ENCODE measurements around the gene WRNIP1. TPM values are rescaled to one million over a fixed set of nuclear protein-coding genes. Genes with fewer than 3 reads are reported as not detected.

The WRNIP1 gene
- total RNA-seq, 1 donor from 2014 or later, result 31.5 TPM

DNA sequence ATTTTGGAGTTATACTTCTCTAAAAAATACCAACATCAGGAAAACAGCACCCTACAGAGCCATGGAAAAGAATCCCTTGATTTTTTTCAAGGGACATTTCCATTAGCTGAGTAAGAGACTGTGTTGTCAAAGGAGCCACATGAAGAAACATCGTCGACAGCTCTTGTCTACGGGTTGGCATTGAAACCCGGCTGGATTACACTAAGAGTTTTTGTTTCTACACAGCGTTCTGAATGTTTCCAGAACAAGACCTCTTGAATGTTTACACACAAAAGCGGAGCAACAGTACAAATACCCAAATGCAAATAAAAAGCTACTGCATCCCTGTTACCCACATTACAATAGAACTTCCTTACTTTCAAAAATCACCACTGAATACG is 12.1 kb upstream of the WRNIP1 start:
- no peak overlapping the region for H3K4me3 Mint-ChIP-seq (ENCODE audit: unreplicated experiment)
- TF ChIP-seq EZH2 (IDR thresholded peaks at IDR 0.05; ENCODE audit: insufficient read depth, low read length) (no peak), CTCF (IDR thresholded peaks at IDR 0.05; ENCODE audit: insufficient read depth, low read depth, low read length) (no peak)
- Histone ChIP-seq H4K20me1 (ENCODE audit: insufficient read depth, low read length) (no peaks in the 10 kb centered on the region), H3K4me1 (ENCODE audit: insufficient read depth, low read length) (no peaks in the 10 kb centered on the region), H3K27me3 (ENCODE audit: insufficient read depth, low read length) (peaks cover 6% of the 10 kb centered on the region), H3K4me2 (ENCODE audit: low read length) (no peak overlapping the region), H3K9me3 (ENCODE audit: insufficient read depth, low read depth, low read length) (no peaks in the 10 kb centered on the region), H3K9ac (ENCODE audit: low read length) (no peak overlapping the region), H3K36me3 (ENCODE audit: insufficient read depth, low read length) (no peaks in the 10 kb centered on the region), H3K27ac (ENCODE audit: low read depth, low read length) (no peak overlapping the region), H3K79me2 (ENCODE audit: insufficient read depth, low read length) (no peaks in the 10 kb centered on the region), H3K4me3 (ENCODE audit: insufficient read depth, low read depth, low read length) (no peak overlapping the region), H2AFZ (ENCODE audit: low read depth, low read length) (no peak overlapping the region)
- H3K36me3 Mint-ChIP-seq (ENCODE audit: low read depth, unreplicated experiment), result no peaks in the 10 kb centered on the region
- no peaks in the 10 kb centered on the region for H3K9me3 Mint-ChIP-seq (ENCODE audit: unreplicated experiment)
- FAIRE-seq (no peak), DNase-seq (ENCODE audit: low read depth) (no peak)
- peaks cover 2% of the 10 kb centered on the region for H3K27me3 Mint-ChIP-seq (ENCODE audit: low read depth, unreplicated experiment)
- H3K27ac Mint-ChIP-seq (ENCODE audit: unreplicated experiment), result no peak overlapping the region
- H3K4me1 Mint-ChIP-seq (ENCODE audit: low read depth, unreplicated experiment), result no peaks in the 10 kb centered on the region

DNA sequence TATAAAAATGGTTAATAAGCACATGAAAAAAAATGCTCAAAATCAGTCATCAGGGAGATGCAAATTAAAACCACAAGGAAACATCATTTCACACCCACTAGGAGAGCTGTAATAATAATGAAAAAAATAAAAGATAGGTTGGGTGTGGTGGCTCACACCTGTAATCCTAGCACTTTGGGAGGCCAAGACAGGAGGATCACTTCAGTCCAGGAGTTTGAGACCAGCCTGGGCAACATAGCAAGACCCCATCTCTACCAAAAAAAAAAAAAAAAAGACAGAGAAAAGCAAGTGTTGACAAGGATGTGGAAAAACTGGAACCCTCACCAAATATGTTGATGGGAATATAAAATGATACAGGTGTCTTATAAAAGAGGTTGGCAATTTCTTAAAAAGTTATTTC is 11.4 kb upstream of the WRNIP1 start:
- Histone ChIP-seq H3K9ac (ENCODE audit: low read length) (no peak overlapping the region), H3K4me2 (ENCODE audit: low read length) (no peak overlapping the region), H3K27me3 (ENCODE audit: insufficient read depth, low read length) (peaks cover 6% of the 10 kb centered on the region), H3K36me3 (ENCODE audit: insufficient read depth, low read length) (no peaks in the 10 kb centered on the region), H3K79me2 (ENCODE audit: insufficient read depth, low read length) (no peaks in the 10 kb centered on the region), H3K9me3 (ENCODE audit: insufficient read depth, low read depth, low read length) (no peaks in the 10 kb centered on the region), H3K27ac (ENCODE audit: low read depth, low read length) (no peak overlapping the region), H3K4me3 (ENCODE audit: insufficient read depth, low read depth, low read length) (no peak overlapping the region), H2AFZ (ENCODE audit: low read depth, low read length) (no peak overlapping the region), H4K20me1 (ENCODE audit: insufficient read depth, low read length) (no peaks in the 10 kb centered on the region), H3K4me1 (ENCODE audit: insufficient read depth, low read length) (no peaks in the 10 kb centered on the region)
- H3K36me3 Mint-ChIP-seq (ENCODE audit: low read depth, unreplicated experiment), result no peaks in the 10 kb centered on the region
- H3K27ac Mint-ChIP-seq (ENCODE audit: unreplicated experiment), result no peak overlapping the region
- no peak for DNase-seq (ENCODE audit: low read depth)
- TF ChIP-seq EZH2 (IDR thresholded peaks at IDR 0.05; ENCODE audit: insufficient read depth, low read length) (no peak), CTCF (IDR thresholded peaks at IDR 0.05; ENCODE audit: insufficient read depth, low read depth, low read length) (no peak)
- H3K9me3 Mint-ChIP-seq (ENCODE audit: unreplicated experiment), result no peaks in the 10 kb centered on the region
- no peak for FAIRE-seq
- H3K27me3 Mint-ChIP-seq (ENCODE audit: low read depth, unreplicated experiment), result peaks cover 2% of the 10 kb centered on the region
- H3K4me3 Mint-ChIP-seq (ENCODE audit: unreplicated experiment), result no peak overlapping the region
- no peaks in the 10 kb centered on the region for H3K4me1 Mint-ChIP-seq (ENCODE audit: low read depth, unreplicated experiment)

- Mint-ChIP-seq H3K4me3 (ENCODE audit: unreplicated experiment) (no peak overlapping the region), H3K27me3 (ENCODE audit: low read depth, unreplicated experiment) (peaks cover 2% of the 10 kb centered on the region), H3K4me1 (ENCODE audit: low read depth, unreplicated experiment) (no peaks in the 10 kb centered on the region), H3K27ac (ENCODE audit: unreplicated experiment) (no peak overlapping the region), H3K9me3 (ENCODE audit: unreplicated experiment) (no peaks in the 10 kb centered on the region), H3K36me3 (ENCODE audit: low read depth, unreplicated experiment) (no peaks in the 10 kb centered on the region)
- H3K4me1 ChIP-seq (ENCODE audit: insufficient read depth, low read length), result no peaks in the 10 kb centered on the region
- no peak for DNase-seq (ENCODE audit: low read depth)
- no peak overlapping the region for H2AFZ ChIP-seq (ENCODE audit: low read depth, low read length)
- no peaks in the 10 kb centered on the region for H4K20me1 ChIP-seq (ENCODE audit: insufficient read depth, low read length)
- TF ChIP-seq CTCF (IDR thresholded peaks at IDR 0.05; ENCODE audit: insufficient read depth, low read depth, low read length) (no peak), EZH2 (IDR thresholded peaks at IDR 0.05; ENCODE audit: insufficient read depth, low read length) (no peak)
- no peak overlapping the region for H3K4me2 ChIP-seq (ENCODE audit: low read length)
- H3K36me3 ChIP-seq (ENCODE audit: insufficient read depth, low read length), result no peaks in the 10 kb centered on the region
- H3K79me2 ChIP-seq (ENCODE audit: insufficient read depth, low read length), result no peaks in the 10 kb centered on the region
- no peaks in the 10 kb centered on the region for H3K9me3 ChIP-seq (ENCODE audit: insufficient read depth, low read depth, low read length)
- no peak overlapping the region for H3K9ac ChIP-seq (ENCODE audit: low read length)
- no peak overlapping the region for H3K27ac ChIP-seq (ENCODE audit: low read depth, low read length)
- no peak overlapping the region for H3K4me3 ChIP-seq (ENCODE audit: insufficient read depth, low read depth, low read length)
- FAIRE-seq, result no peak
- peaks cover 6% of the 10 kb centered on the region for H3K27me3 ChIP-seq (ENCODE audit: insufficient read depth, low read length)
Observed at GRCh38 chr6:2754393-2754792, 10.8 kb upstream of the WRNIP1 start.

All from astrocyte (in vitro differentiated cells and primary cell).